SK-N-SH (cell line): ENCODE results near the gene ADCY4. TPM values are rescaled to one million over a fixed set of nuclear protein-coding genes. Genes with fewer than 3 reads are reported as not detected.

ENCODE experiments used
- CTCF ChIA-PET: fragments of 300-600, 350-600 bp; formaldehyde crosslinking; extraction: SDS; loops from one replicate; lab custom pipeline; 2021; lab: Yijun Ruan, JAX
- POLR2A ChIA-PET: fragments of 350-600 bp; sonication (Branson Sonifier 250); formaldehyde crosslinking; extraction: SDS; loops from one replicate; lab custom pipeline; 2020; ENCODE audit warnings: antibody characterized with exemption, inconsistent platforms; lab: Yijun Ruan, JAX
- DNase-seq: peaks from one replicate; pipeline ENCODE4 v3.0.0; 2012
- H2AFZ ChIP-seq: fragments of 200-600 bp; sonication (generic); 2 replicates; pipeline ENCODE4 v1.8.1; 2016; ENCODE audit warnings: antibody characterized with exemption, mild to moderate bottlenecking, low read depth
- H3F3A ChIP-seq: fragments of 200-600 bp; sonication (generic); replicated peaks from 2 replicates; pipeline ENCODE3; 2016; ENCODE audit warnings: antibody characterized with exemption, mild to moderate bottlenecking; ENCODE audit not compliant: insufficient read depth
- H3K27ac ChIP-seq, 2 experiments: fragments of 200-500 bp in 1 of 2; fragments of 200-600 bp in 1 of 2; sonication (Bioruptor generic) in 1 of 2; sonication (generic), shearing (Covaris generic) in 1 of 2; 2 replicates each; pipeline versions ENCODE4 v1.5.1 to v1.6.1; 2014 to 2016; ENCODE audit warnings: low read depth in 2 of 2, inconsistent platforms in 1 of 2, low read length in 1 of 2, mild to moderate bottlenecking in 1 of 2, mixed read lengths in 1 of 2
- H3K27me3 ChIP-seq: fragments of 200-600 bp; sonication (generic), shearing (Covaris generic); 2 replicates; pipeline ENCODE4 v1.6.1; 2016; ENCODE audit warnings: mixed run types; ENCODE audit not compliant: insufficient read depth
- H3K36me3 ChIP-seq, 2 experiments: fragments of 200-500 bp in 1 of 2; fragments of 200-600 bp in 1 of 2; sonication (Bioruptor generic) in 1 of 2; sonication (generic) in 1 of 2; replicated peaks in 1 of 2; 2 replicates each; pipeline versions ENCODE3 to v1.5.1; 2014 to 2016; ENCODE audit warnings: low read length in 1 of 2, mild to moderate bottlenecking in 1 of 2; ENCODE audit not compliant: insufficient read depth in 2 of 2, control insufficient read depth in 1 of 2
- H3K4me1 ChIP-seq, 2 experiments: fragments of 200-500 bp in 1 of 2; fragments of 200-600 bp in 1 of 2; sonication (Bioruptor generic) in 1 of 2; sonication (generic), shearing (Covaris generic) in 1 of 2; 2 replicates each; pipeline versions ENCODE4 v1.5.1 to v1.6.1; 2014 to 2016; ENCODE audit warnings: low read depth in 1 of 2, low read length in 1 of 2, mixed run types in 1 of 2; ENCODE audit not compliant: insufficient read depth in 2 of 2, control insufficient read depth in 1 of 2
- H3K4me2 ChIP-seq: fragments of 200-600 bp; sonication (generic), shearing (Covaris generic); 2 replicates; pipeline ENCODE4 v1.6.1; 2017; ENCODE audit warnings: mixed run types
- H3K4me3 ChIP-seq, 2 experiments: fragments of 200-500 bp in 1 of 2; fragments of 200-600 bp in 1 of 2; sonication (Bioruptor generic) in 1 of 2; sonication (generic), shearing (Covaris generic) in 1 of 2; 2 replicates each; pipeline versions ENCODE4 v1.5.1 to v1.8.1; 2014 to 2016; ENCODE audit warnings: low read depth in 2 of 2, inconsistent platforms in 1 of 2, low read length in 1 of 2, mild to moderate bottlenecking in 1 of 2, mixed read lengths in 1 of 2, moderate library complexity in 1 of 2
- H3K79me2 ChIP-seq: fragments of 200-600 bp; sonication (generic); 2 replicates; pipeline ENCODE4 v1.8.1; 2017; ENCODE audit warnings: mild to moderate bottlenecking; ENCODE audit not compliant: insufficient read depth
- H3K9ac ChIP-seq: fragments of 200-600 bp; sonication (generic); 2 replicates; pipeline ENCODE4 v1.6.1; 2017; ENCODE audit warnings: mixed run types
- H3K9me2 ChIP-seq: fragments of 200-600 bp; sonication (generic); 2 replicates; pipeline ENCODE4 v1.6.1; 2017; ENCODE audit warnings: mixed run types
- H3K9me3 ChIP-seq: fragments of 200-600 bp; sonication (generic); 2 replicates; pipeline ENCODE4 v1.6.1; 2017; ENCODE audit warnings: mixed run types, mild to moderate bottlenecking, moderate library complexity
- H4K20me1 ChIP-seq: fragments of 200-600 bp; sonication (generic); 2 replicates; pipeline ENCODE4 v1.6.1; 2017; ENCODE audit warnings: mild to moderate bottlenecking, mixed run types; ENCODE audit not compliant: insufficient read depth
- CHD2 ChIP-seq: fragments of 150-350 bp; IDR thresholded peaks from 2 replicates; pipeline ENCODE4 v1.6.1; 2018; ENCODE audit warnings: low read length; ENCODE audit not compliant: partially characterized antibody
- CTCF ChIP-seq: fragments of 200-600 bp; sonication (generic); IDR thresholded peaks from 2 replicates; pipeline ENCODE4 v1.6.1; 2017; ENCODE audit warnings: antibody characterized with exemption, mild to moderate bottlenecking, moderate library complexity
- ELF1 ChIP-seq: IDR thresholded peaks from 2 replicates; pipeline ENCODE4 v1.4.0; 2012
- EZH2phosphoT487 ChIP-seq: fragments of 200-600 bp; sonication (generic); IDR thresholded peaks from 2 replicates; pipeline ENCODE4 v1.6.1; 2017; ENCODE audit warnings: low read depth, mixed run types, mild to moderate bottlenecking, antibody characterized with exemption, moderate library complexity, borderline replicate concordance
- FOXJ3 ChIP-seq: sonication (generic); formaldehyde crosslinking; IDR thresholded peaks from 2 replicates; pipeline ENCODE4 v1.5.1; 2020; ENCODE audit warnings: mild to moderate bottlenecking, missing genetic modification reagents
- FOXM1 ChIP-seq: IDR thresholded peaks from 2 replicates; pipeline ENCODE4 v1.4.0; 2012; ENCODE audit warnings: low read depth, mild to moderate bottlenecking
- GABPA ChIP-seq: IDR thresholded peaks from 2 replicates; pipeline ENCODE4 v1.4.0; 2012; ENCODE audit warnings: low read depth, mild to moderate bottlenecking
- GATA2 ChIP-seq: sonication (generic); formaldehyde crosslinking; IDR thresholded peaks from 2 replicates; pipeline ENCODE4 v1.5.0; 2020; ENCODE audit warnings: mild to moderate bottlenecking, missing genetic modification reagents
- IRF3 ChIP-seq: fragments of 150-350 bp; IDR thresholded peaks from 2 replicates; pipeline ENCODE4 v1.6.1; 2016; ENCODE audit warnings: mild to moderate bottlenecking, low read depth, low read length
- JUND ChIP-seq: IDR thresholded peaks from 2 replicates; pipeline ENCODE4 v1.4.0; 2012
- PBX3 ChIP-seq: IDR thresholded peaks from 2 replicates; pipeline ENCODE4; 2012
- POLR2AphosphoS5 ChIP-seq: IDR thresholded peaks from 2 replicates; pipeline ENCODE4 v1.6.1; 2012; ENCODE audit warnings: low read depth, low read length
- RAD21 ChIP-seq: IDR thresholded peaks from 2 replicates; pipeline ENCODE4 v1.6.1; 2012; ENCODE audit warnings: mild to moderate bottlenecking, low read length
- RCOR1 ChIP-seq: fragments of 150-350 bp; IDR thresholded peaks from 2 replicates; pipeline ENCODE4 v1.6.1; 2017; ENCODE audit warnings: antibody characterized with exemption, low read length
- REST ChIP-seq: IDR thresholded peaks from 2 replicates; pipeline ENCODE4 v1.6.1; 2012; ENCODE audit warnings: mild to moderate bottlenecking, low read depth, low read length, moderate library complexity
- TAF1 ChIP-seq: IDR thresholded peaks from 2 replicates; pipeline ENCODE4 v1.6.1; 2012; ENCODE audit warnings: low read depth, mild to moderate bottlenecking, low read length, moderate library complexity, borderline replicate concordance
- TCF12 ChIP-seq: IDR thresholded peaks from 2 replicates; pipeline ENCODE4 v1.4.0; 2012
- TEAD4 ChIP-seq: IDR thresholded peaks from 2 replicates; pipeline ENCODE4 v1.4.0; 2012; ENCODE audit warnings: mild to moderate bottlenecking, borderline replicate concordance; ENCODE audit not compliant: insufficient read depth
- USF1 ChIP-seq: IDR thresholded peaks from 2 replicates; pipeline ENCODE4 v1.4.0; 2012; ENCODE audit warnings: low read depth, borderline replicate concordance
- YY1 ChIP-seq: IDR thresholded peaks from 2 replicates; pipeline ENCODE4 v1.4.0; 2012; ENCODE audit warnings: low read depth, mild to moderate bottlenecking
- ZBTB33 ChIP-seq: IDR thresholded peaks from 2 replicates; pipeline ENCODE4 v1.4.0; 2012; ENCODE audit warnings: low read depth, borderline replicate concordance
- WGBS: methylation state at CpG from one replicate; pipeline ENCODE4 v1.1.6; 2017; ENCODE audit warnings: low lambda C conversion rate; 5-methylcytosine and 5-hydroxymethylcytosine counted together
- polyA plus RNA-seq, 3 experiments: library from polyadenylated mRNA; depleted of rRNA; stranded (reverse); fragments of >200 nt; gene quantifications; 2 replicates each; pipeline ENCODE4 v1.2.3, GENCODE V29; 2012

The ADCY4 gene
- polyA plus RNA-seq, 1 of the 3 experiments (the other 2 are of a cell fraction), result 0.08 TPM

- TF ChIP-seq REST, result no peak
- TF ChIP-seq, all 33 proteins: peak for 0
Measured at GRCh38 chr14:24277606-24278321, 57.1 kb downstream of the ADCY4 start (continued).

- CTCF ChIA-PET, result interaction anchor here (0.8 to 8.9 kb wide), 3 partner anchors 21 to 154 kb away, joined by 3 to 87 read pairs (median 5); partner anchors contain the start of genes CIDEB, DHRS1 and NOP9
- 91% methylated on average over 6 of the region's 6 CpGs for WGBS
- H3K4me1 ChIP-seq, result peaks cover 2 to 12% of the 10 kb centered on the region in 2 experiments; a peak in 2 of 4 replicates
Measured at GRCh38 chr14:24277071-24277470, 57.8 kb downstream of the ADCY4 start.

More at GRCh38 chr14:24277071-24277470, 57.8 kb downstream of the ADCY4 start:
- no peak for TF ChIP-seq TCF12
- no peak for TF ChIP-seq CTCF
- no peak for TF ChIP-seq TAF1
- TF ChIP-seq GABPA, result no peak
- TF ChIP-seq RAD21, result no peak
- TF ChIP-seq IRF3, result no peak
- no peak for TF ChIP-seq FOXM1
- no peak for TF ChIP-seq CHD2
- TF ChIP-seq EZH2phosphoT487, result no peak
- no peak for TF ChIP-seq RCOR1
- no peak for TF ChIP-seq GATA2 (CRISPR knock-in tag)
- no peak for TF ChIP-seq POLR2AphosphoS5
- no peak for TF ChIP-seq ZBTB33
- TF ChIP-seq YY1, result no peak
- TF ChIP-seq TEAD4, result no peak
- no peak for TF ChIP-seq JUND
- no peak for TF ChIP-seq ELF1
- TF ChIP-seq PBX3, result no peak
- no peak for TF ChIP-seq USF1
- TF ChIP-seq FOXJ3 (CRISPR knock-in tag), result no peak
- Histone ChIP-seq H3K27ac (no peak overlapping the region), H3K9ac (no peak overlapping the region), H3K79me2 (no peaks in the 10 kb centered on the region), H3K36me3 (no peaks in the 10 kb centered on the region), H3K9me2 (no peaks in the 10 kb centered on the region), H3K9me3 (no peaks in the 10 kb centered on the region), H2AFZ (no peak overlapping the region), H4K20me1 (no peaks in the 10 kb centered on the region), H3F3A (no peaks in the 10 kb centered on the region), H3K4me3 (no peak overlapping the region), H3K4me2 (no peak overlapping the region), H3K27me3 (no peaks in the 10 kb centered on the region)
- no peak for DNase-seq
- POLR2A ChIA-PET, result no interaction called here
